ENCODE data around the gene CRYBA4. TPM values are rescaled to one million over a fixed set of nuclear protein-coding genes. Genes with fewer than 3 reads are reported as not detected.

CRYBA4 gene
- total RNA-seq, 1 experiment from 2014 or later = not detected

DNA sequence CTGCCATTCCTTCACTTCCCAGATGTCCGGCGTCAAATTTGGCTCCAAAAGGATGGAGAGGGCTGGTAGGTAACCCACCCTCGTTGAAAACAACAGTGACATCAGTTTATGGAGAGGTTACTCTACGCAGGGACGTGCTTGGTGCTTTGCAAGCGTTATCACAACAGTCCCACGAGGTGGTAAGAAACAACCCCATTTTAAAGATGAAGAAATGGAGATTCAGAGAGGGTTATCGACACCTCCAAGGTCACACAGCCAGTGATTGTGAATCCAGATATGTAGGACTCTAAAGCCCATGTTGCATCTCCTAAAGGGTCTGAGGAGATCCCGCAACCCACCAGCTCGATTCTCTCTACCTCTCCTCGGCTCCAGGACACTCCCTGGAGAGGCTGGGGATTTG, 36.4 kb downstream of the CRYBA4 start:
- no peak overlapping the region for H3K27ac ChIP-seq (ENCODE audit: low read depth, low read length, poor library complexity, severe bottlenecking)

DNA sequence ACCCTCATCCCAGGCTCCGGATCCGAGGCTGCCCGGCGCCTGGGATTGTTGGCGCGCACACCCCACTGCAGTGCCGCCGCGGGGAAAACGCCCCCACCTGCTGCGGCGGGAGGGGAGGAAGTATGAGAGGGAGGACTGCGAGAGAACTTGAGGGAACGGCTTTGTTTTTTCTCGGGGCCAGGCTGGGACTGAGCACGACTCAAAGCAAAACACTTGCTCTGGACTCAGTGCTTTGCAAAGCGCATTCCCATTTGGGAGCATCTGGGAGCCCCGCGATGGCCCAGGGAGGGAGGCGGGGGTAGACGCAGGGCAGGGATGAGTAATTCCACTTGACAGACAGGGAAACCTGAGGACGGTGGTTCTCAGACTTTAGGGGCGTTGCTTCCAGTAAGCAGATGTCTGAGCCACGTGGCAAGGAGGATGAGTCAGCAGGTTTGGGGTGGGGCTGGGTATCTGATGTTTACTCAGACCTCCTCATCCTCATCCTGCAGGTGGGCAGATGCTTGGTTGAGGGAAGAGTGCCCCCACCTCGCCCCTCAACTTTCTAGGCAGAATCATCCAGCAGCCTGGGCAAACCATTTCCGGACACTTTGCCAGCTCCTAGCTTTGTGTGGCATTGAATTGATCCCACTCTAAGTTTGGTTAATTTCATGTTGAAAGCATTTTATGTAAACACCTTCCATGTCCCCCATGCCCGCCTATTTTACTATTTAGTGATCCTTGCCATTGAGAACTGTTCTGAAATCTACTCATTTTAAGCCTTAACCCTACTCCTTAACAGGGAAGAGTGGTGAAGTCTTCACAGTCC, 37.1 kb downstream of the CRYBA4 start:
- no TSS peak for BruUV-seq (replicated peaks)
- ChIA-PET POLR2A (ENCODE audit: low non-redundant PET) (no interaction called here), CTCF (no interaction called here)
- peak; percentile 89 for DNase-seq (ENCODE audit: low spot score)
- TF ChIP-seq EZH2 (IDR thresholded peaks at IDR 0.05; ENCODE audit: borderline replicate concordance, low read depth, low read length, poor library complexity, severe bottlenecking) = no peak
- TF ChIP-seq, protein P1, sequence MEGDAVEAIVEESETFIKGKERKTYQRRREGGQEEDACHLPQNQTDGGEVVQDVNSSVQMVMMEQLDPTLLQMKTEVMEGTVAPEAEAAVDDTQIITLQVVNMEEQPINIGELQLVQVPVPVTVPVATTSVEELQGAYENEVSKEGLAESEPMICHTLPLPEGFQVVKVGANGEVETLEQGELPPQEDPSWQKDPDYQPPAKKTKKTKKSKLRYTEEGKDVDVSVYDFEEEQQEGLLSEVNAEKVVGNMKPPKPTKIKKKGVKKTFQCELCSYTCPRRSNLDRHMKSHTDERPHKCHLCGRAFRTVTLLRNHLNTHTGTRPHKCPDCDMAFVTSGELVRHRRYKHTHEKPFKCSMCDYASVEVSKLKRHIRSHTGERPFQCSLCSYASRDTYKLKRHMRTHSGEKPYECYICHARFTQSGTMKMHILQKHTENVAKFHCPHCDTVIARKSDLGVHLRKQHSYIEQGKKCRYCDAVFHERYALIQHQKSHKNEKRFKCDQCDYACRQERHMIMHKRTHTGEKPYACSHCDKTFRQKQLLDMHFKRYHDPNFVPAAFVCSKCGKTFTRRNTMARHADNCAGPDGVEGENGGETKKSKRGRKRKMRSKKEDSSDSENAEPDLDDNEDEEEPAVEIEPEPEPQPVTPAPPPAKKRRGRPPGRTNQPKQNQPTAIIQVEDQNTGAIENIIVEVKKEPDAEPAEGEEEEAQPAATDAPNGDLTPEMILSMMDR (conservative IDR thresholded peaks at IDR 0.05; ENCODE audit: low read depth, low read length) = no peak
- peak overlapping the region; percentile 54 for H3K4me3 ChIP-seq (ENCODE audit: low read depth, low read length, poor library complexity, severe bottlenecking)
- peak overlapping the region; percentile 15 for H3K27ac ChIP-seq (ENCODE audit: low read depth, low read length, poor library complexity, severe bottlenecking)
- intact Hi-C loops (cut with micrococcal nuclease; ENCODE audit: unreplicated experiment) = no loop called here
- no peaks in the 10 kb centered on the region for H3K36me3 ChIP-seq (ENCODE audit: insufficient read depth, low read length, poor library complexity, severe bottlenecking)
- H3K4me1 ChIP-seq (ENCODE audit: insufficient read depth, low read length, poor library complexity, severe bottlenecking) = peaks cover 22% of the 10 kb centered on the region
- no peaks in the 10 kb centered on the region for H3K9me3 ChIP-seq (ENCODE audit: low read depth, low read length, poor library complexity, severe bottlenecking)
- no peaks in the 10 kb centered on the region for H3K27me3 ChIP-seq (replicated peaks; ENCODE audit: insufficient read depth, low read depth, low read length, poor library complexity)

More for the DNA sequence above, 36.4 kb downstream of the CRYBA4 start:
- POLR2A ChIA-PET (ENCODE audit: low non-redundant PET) = no interaction called here
- peak overlapping the region; percentile 54 for H3K4me3 ChIP-seq (ENCODE audit: low read depth, low read length, poor library complexity, severe bottlenecking)
- H3K27me3 ChIP-seq (replicated peaks; ENCODE audit: insufficient read depth, low read depth, low read length, poor library complexity) = no peaks in the 10 kb centered on the region
- intact Hi-C loops (cut with micrococcal nuclease; ENCODE audit: unreplicated experiment) = no loop called here
- peaks cover 22% of the 10 kb centered on the region for H3K4me1 ChIP-seq (ENCODE audit: insufficient read depth, low read length, poor library complexity, severe bottlenecking)
- CTCF ChIA-PET = no interaction called here
- no peak for TF ChIP-seq EZH2 (IDR thresholded peaks at IDR 0.05; ENCODE audit: borderline replicate concordance, low read depth, low read length, poor library complexity, severe bottlenecking)
- TF ChIP-seq, protein P1 (conservative IDR thresholded peaks at IDR 0.05; ENCODE audit: low read depth, low read length) = no peak
- no peaks in the 10 kb centered on the region for H3K36me3 ChIP-seq (ENCODE audit: insufficient read depth, low read length, poor library complexity, severe bottlenecking)
- no peaks in the 10 kb centered on the region for H3K9me3 ChIP-seq (ENCODE audit: low read depth, low read length, poor library complexity, severe bottlenecking)
- BruUV-seq (replicated peaks) = no TSS peak
- no peak for DNase-seq (ENCODE audit: low spot score)

DNA sequence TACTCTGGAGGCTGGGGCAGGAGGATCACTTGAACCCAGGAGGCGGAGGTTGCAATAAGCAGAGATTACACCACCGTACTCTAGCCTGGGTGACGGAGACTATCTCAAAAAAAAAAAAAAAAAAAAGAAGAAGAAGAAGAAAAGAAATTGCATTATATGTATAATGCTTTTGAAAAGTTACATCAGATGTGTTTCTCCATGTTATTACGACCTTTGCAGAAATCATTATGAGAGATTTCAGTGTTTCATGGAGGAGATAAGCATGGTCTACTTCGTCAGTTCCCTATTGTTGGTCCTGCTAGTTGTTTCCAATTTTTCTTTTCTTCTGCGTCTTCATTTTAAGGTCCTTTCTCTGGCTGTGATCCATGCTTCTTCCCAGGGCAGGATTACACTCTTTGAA, 38.6 kb downstream of the CRYBA4 start:
- H3K4me1 ChIP-seq (ENCODE audit: insufficient read depth, low read length, poor library complexity, severe bottlenecking) = peaks cover 22% of the 10 kb centered on the region
- no peak overlapping the region for H3K4me3 ChIP-seq (ENCODE audit: low read depth, low read length, poor library complexity, severe bottlenecking)
- CTCF ChIA-PET = no interaction called here
- DNase-seq (ENCODE audit: low spot score) = no peak
- no TSS peak for BruUV-seq (replicated peaks)
- no peaks in the 10 kb centered on the region for H3K27me3 ChIP-seq (replicated peaks; ENCODE audit: insufficient read depth, low read depth, low read length, poor library complexity)
- no peaks in the 10 kb centered on the region for H3K36me3 ChIP-seq (ENCODE audit: insufficient read depth, low read length, poor library complexity, severe bottlenecking)
- intact Hi-C loops (cut with micrococcal nuclease; ENCODE audit: unreplicated experiment) = no loop called here
- no peak overlapping the region for H3K27ac ChIP-seq (ENCODE audit: low read depth, low read length, poor library complexity, severe bottlenecking)
- POLR2A ChIA-PET (ENCODE audit: low non-redundant PET) = no interaction called here
- no peaks in the 10 kb centered on the region for H3K9me3 ChIP-seq (ENCODE audit: low read depth, low read length, poor library complexity, severe bottlenecking)
- no peak for TF ChIP-seq EZH2 (IDR thresholded peaks at IDR 0.05; ENCODE audit: borderline replicate concordance, low read depth, low read length, poor library complexity, severe bottlenecking)
- TF ChIP-seq, protein P1 (conservative IDR thresholded peaks at IDR 0.05; ENCODE audit: low read depth, low read length) = no peak
